ENCODE results near the gene CPA5. TPM values are rescaled to one million over a fixed set of nuclear protein-coding genes. Genes with fewer than 3 reads are reported as not detected.

The CPA5 gene
- total and polyA plus RNA-seq, 2 experiments from 2014 or later = not detected

DNA sequence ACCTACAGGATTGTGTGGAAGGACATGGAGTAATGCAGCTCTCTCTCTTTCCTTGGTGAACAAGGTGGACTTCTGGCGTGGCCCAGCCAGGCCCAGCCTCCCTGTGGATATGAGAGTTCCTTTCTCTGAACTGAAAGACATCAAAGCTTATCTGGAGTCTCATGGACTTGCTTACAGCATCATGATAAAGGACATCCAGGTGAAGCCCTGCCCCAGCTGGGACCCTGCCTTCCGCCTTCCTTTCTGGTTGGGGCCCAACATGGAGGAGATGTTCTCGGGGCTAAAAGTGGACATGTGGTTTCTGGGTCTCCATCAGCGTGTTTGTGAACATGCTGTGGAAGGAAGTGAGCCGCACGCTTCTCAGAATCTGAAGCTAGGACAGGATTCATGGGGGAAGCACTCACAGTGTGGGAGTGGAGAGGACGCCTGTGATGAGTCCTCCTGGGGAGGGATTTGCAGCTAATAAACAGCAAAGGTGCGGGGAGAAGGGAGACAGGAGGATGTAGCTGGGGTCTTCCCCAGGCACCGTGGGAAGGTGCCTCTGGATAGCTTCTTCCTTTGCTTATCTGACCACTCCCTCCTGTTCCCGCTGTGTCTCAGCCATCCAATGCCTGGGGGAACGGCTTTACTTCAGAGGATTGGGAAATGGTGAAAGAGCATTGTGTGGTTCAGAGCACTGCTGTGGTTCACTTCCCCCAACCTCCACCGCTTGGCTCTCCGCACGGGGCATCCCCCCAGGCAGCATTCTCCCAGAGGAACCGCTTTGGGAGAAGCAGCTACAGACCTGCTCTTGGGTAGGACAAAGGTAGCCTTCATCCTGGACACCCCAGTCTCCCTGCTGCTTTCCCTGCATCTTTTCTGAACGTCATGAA is 5.5 kb downstream of the CPA5 start:
- no peaks in the 10 kb centered on the region; the same call in 2 of the 3 replicates for H3K36me3 Mint-ChIP-seq (ENCODE audit: low read depth)
- no peak overlapping the region; the same call in 1 of the 2 replicates for H3K4me2 ChIP-seq
- no peaks in the 10 kb centered on the region; the same call in 1 of the 2 replicates for H3K9me2 ChIP-seq (ENCODE audit: insufficient read depth)
- H3K27me3 Mint-ChIP-seq (ENCODE audit: insufficient read depth, low read depth, poor library complexity) = peaks cover 24% of the 10 kb centered on the region
- no peaks in the 10 kb centered on the region for H3K79me2 ChIP-seq (replicated peaks; ENCODE audit: insufficient read depth)
- H3K36me3 ChIP-seq (ENCODE audit: insufficient read depth) = no peaks in the 10 kb centered on the region
- no peaks in the 10 kb centered on the region for H3F3A ChIP-seq (replicated peaks; ENCODE audit: low read depth)
- no peak overlapping the region for H3K27ac ChIP-seq (ENCODE audit: low read depth)
- no peaks in the 10 kb centered on the region for H4K20me1 ChIP-seq (replicated peaks; ENCODE audit: insufficient read depth)
- H2AFZ ChIP-seq = peak overlapping the region; percentile 81; the same call in 1 of the 2 replicates
- H3K9me3 Mint-ChIP-seq = 0 out of 3 replicates have a peak, but pooled peaks cover 3% of the 10 kb centered on the region
- peaks cover 41% of the 10 kb centered on the region for H3K4me1 Mint-ChIP-seq
- no peak for TF ChIP-seq EZH2 (IDR thresholded peaks at IDR 0.05; ENCODE audit: low read depth, unreplicated experiment)
- TF ChIP-seq, protein P1, sequence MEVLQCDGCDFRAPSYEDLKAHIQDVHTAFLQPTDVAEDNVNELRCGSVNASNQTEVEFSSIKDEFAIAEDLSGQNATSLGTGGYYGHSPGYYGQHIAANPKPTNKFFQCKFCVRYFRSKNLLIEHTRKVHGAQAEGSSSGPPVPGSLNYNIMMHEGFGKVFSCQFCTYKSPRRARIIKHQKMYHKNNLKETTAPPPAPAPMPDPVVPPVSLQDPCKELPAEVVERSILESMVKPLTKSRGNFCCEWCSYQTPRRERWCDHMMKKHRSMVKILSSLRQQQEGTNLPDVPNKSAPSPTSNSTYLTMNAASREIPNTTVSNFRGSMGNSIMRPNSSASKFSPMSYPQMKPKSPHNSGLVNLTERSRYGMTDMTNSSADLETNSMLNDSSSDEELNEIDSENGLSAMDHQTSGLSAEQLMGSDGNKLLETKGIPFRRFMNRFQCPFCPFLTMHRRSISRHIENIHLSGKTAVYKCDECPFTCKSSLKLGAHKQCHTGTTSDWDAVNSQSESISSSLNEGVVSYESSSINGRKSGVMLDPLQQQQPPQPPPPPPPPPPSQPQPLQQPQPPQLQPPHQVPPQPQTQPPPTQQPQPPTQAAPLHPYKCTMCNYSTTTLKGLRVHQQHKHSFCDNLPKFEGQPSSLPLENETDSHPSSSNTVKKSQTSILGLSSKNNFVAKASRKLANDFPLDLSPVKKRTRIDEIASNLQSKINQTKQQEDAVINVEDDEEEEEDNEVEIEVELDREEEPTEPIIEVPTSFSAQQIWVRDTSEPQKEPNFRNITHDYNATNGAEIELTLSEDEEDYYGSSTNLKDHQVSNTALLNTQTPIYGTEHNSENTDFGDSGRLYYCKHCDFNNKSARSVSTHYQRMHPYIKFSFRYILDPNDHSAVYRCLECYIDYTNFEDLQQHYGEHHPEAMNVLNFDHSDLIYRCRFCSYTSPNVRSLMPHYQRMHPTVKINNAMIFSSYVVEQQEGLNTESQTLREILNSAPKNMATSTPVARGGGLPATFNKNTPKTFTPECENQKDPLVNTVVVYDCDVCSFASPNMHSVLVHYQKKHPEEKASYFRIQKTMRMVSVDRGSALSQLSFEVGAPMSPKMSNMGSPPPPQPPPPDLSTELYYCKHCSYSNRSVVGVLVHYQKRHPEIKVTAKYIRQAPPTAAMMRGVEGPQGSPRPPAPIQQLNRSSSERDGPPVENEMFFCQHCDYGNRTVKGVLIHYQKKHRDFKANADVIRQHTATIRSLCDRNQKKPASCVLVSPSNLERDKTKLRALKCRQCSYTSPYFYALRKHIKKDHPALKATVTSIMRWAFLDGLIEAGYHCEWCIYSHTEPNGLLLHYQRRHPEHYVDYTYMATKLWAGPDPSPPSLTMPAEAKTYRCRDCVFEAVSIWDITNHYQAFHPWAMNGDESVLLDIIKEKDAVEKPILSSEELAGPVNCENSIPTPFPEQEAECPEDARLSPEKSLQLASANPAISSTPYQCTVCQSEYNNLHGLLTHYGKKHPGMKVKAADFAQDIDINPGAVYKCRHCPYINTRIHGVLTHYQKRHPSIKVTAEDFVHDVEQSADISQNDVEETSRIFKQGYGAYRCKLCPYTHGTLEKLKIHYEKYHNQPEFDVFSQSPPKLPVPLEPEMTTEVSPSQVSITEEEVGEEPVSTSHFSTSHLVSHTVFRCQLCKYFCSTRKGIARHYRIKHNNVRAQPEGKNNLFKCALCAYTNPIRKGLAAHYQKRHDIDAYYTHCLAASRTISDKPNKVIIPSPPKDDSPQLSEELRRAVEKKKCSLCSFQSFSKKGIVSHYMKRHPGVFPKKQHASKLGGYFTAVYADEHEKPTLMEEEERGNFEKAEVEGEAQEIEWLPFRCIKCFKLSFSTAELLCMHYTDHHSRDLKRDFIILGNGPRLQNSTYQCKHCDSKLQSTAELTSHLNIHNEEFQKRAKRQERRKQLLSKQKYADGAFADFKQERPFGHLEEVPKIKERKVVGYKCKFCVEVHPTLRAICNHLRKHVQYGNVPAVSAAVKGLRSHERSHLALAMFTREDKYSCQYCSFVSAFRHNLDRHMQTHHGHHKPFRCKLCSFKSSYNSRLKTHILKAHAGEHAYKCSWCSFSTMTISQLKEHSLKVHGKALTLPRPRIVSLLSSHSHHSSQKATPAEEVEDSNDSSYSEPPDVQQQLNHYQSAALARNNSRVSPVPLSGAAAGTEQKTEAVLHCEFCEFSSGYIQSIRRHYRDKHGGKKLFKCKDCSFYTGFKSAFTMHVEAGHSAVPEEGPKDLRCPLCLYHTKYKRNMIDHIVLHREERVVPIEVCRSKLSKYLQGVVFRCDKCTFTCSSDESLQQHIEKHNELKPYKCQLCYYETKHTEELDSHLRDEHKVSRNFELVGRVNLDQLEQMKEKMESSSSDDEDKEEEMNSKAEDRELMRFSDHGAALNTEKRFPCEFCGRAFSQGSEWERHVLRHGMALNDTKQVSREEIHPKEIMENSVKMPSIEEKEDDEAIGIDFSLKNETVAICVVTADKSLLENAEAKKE (CRISPR knock-in tag; IDR thresholded peaks at IDR 0.05) = no peak
- TF ChIP-seq CTCF (conservative IDR thresholded peaks at IDR 0.05; ENCODE audit: low read depth in 2 of 2) = no peak
- TF ChIP-seq NANOG (IDR thresholded peaks at IDR 0.05; ENCODE audit: borderline replicate concordance) = no peak
- TF ChIP-seq ZNF331 (CRISPR knock-in tag; IDR thresholded peaks at IDR 0.05; ENCODE audit: low read depth) = no peak
- no peak for TF ChIP-seq POLR2AphosphoS5 (IDR thresholded peaks at IDR 0.05; ENCODE audit: low read depth)
- no peak for TF ChIP-seq ZNF114 (CRISPR knock-in tag; IDR thresholded peaks at IDR 0.05)
- no peak for TF ChIP-seq JUNB (IDR thresholded peaks at IDR 0.05; ENCODE audit: unreplicated experiment)
- TF ChIP-seq STAT1 (IDR thresholded peaks at IDR 0.05; ENCODE audit: unreplicated experiment) = no peak
- no peak for TF ChIP-seq REST (IDR thresholded peaks at IDR 0.05; ENCODE audit: unreplicated experiment)
- TF ChIP-seq CREB1 (CRISPR knock-in tag; IDR thresholded peaks at IDR 0.05; ENCODE audit: low read depth) = no peak
- TF ChIP-seq, protein P2, sequence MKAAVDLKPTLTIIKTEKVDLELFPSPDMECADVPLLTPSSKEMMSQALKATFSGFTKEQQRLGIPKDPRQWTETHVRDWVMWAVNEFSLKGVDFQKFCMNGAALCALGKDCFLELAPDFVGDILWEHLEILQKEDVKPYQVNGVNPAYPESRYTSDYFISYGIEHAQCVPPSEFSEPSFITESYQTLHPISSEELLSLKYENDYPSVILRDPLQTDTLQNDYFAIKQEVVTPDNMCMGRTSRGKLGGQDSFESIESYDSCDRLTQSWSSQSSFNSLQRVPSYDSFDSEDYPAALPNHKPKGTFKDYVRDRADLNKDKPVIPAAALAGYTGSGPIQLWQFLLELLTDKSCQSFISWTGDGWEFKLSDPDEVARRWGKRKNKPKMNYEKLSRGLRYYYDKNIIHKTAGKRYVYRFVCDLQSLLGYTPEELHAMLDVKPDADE (IDR thresholded peaks at IDR 0.05) = no peak
- TF ChIP-seq EZH2phosphoT487 (IDR thresholded peaks at IDR 0.05; ENCODE audit: unreplicated experiment) = no peak
- no peak overlapping the region; the same call in 1 of the 2 replicates for H3K27ac Mint-ChIP-seq
- no peak overlapping the region for H3K4me3 ChIP-seq
- H3K27me3 ChIP-seq (ENCODE audit: insufficient read depth) = no peaks in the 10 kb centered on the region
- ATAC-seq (peak; percentile 34), DNase-seq (ENCODE audit: low spot score) (no peak)
- no peak overlapping the region for H3K4me3 Mint-ChIP-seq
- peaks cover 23% of the 10 kb centered on the region for H3K4me1 ChIP-seq (ENCODE audit: insufficient read depth)

Data from GM23338 (cell line).